ENCODE results near the gene DDX60. TPM values are rescaled to one million over a fixed set of nuclear protein-coding genes. Genes with fewer than 3 reads are reported as not detected.

The DDX60 gene
- total and polyA plus RNA-seq, 2 donors (not counting 3 experiments of a cell fraction or from before 2014, with no cell fraction given), result 3.8 to 9.3 TPM

DNA sequence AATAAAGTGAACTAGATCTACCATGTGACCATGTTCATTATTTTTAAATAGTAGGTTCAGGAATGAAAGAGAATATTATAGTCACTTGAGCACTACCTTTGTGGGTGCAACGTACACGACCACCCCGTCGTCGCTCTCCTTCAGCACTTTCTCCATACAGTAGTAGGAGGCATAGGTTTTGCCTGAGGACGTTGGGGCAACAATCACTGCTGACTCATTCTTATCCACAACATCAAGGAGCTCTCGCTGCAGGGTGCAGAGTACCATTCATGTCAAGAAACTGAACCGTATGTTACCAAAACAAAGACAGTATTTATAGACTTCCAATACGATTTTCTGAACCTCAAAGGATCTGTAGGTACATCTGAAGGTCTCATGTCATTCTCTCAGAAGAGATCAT lies 44.7 kb downstream of the DDX60 start:
- TF ChIP-seq JUN (IDR thresholded peaks at IDR 0.05; ENCODE audit: borderline replicate concordance, insufficient read depth, insufficient read length, low read depth) (no peak), MYC (IDR thresholded peaks at IDR 0.05; ENCODE audit: low read depth, low read length) (no peak), GATA2 (IDR thresholded peaks at IDR 0.05; ENCODE audit: insufficient read depth, insufficient read length, low read depth, low read length) (no peak), POLR2AphosphoS5 (IDR thresholded peaks at IDR 0.05; ENCODE audit: insufficient read depth, low read depth, low read length) (no peak), EZH2 (IDR thresholded peaks at IDR 0.05; ENCODE audit: borderline replicate concordance, low read depth, low read length, severe bottlenecking) (no peak), POLR2A (IDR thresholded peaks at IDR 0.05; ENCODE audit: low read depth, low read length) (no peak), FOS (IDR thresholded peaks at IDR 0.05; ENCODE audit: borderline replicate concordance, insufficient read depth, low read length) (no peak)
- TF ChIP-seq, protein P1, sequence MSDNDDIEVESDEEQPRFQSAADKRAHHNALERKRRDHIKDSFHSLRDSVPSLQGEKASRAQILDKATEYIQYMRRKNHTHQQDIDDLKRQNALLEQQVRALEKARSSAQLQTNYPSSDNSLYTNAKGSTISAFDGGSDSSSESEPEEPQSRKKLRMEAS (IDR thresholded peaks at IDR 0.05; ENCODE audit: insufficient read depth, insufficient read length), result no peak
- TF ChIP-seq, protein P2, sequence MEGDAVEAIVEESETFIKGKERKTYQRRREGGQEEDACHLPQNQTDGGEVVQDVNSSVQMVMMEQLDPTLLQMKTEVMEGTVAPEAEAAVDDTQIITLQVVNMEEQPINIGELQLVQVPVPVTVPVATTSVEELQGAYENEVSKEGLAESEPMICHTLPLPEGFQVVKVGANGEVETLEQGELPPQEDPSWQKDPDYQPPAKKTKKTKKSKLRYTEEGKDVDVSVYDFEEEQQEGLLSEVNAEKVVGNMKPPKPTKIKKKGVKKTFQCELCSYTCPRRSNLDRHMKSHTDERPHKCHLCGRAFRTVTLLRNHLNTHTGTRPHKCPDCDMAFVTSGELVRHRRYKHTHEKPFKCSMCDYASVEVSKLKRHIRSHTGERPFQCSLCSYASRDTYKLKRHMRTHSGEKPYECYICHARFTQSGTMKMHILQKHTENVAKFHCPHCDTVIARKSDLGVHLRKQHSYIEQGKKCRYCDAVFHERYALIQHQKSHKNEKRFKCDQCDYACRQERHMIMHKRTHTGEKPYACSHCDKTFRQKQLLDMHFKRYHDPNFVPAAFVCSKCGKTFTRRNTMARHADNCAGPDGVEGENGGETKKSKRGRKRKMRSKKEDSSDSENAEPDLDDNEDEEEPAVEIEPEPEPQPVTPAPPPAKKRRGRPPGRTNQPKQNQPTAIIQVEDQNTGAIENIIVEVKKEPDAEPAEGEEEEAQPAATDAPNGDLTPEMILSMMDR (IDR thresholded peaks at IDR 0.05; ENCODE audit: extremely low read depth in 1 of 2, insufficient read depth in 1 of 2, low read depth in 1 of 2, low read length in 2 of 2), result no peak
- Histone ChIP-seq H3K4me3 (replicated peaks in 1 of 3; ENCODE audit: insufficient read depth in 1 of 3, low read depth in 1 of 3, low read length in 3 of 3) (no peak overlapping the region), H3K4me1 (ENCODE audit: control insufficient read depth, extremely low read depth, insufficient read depth, low read length) (peaks cover 3% of the 10 kb centered on the region), H3K9me1 (replicated peaks; ENCODE audit: control insufficient read depth, extremely low read depth, insufficient read depth, low read length) (no peaks in the 10 kb centered on the region), H3K36me3 (ENCODE audit: control insufficient read depth in 2 of 2, extremely low read depth in 1 of 2, insufficient read depth in 2 of 2, low read length in 2 of 2) (no peaks in the 10 kb centered on the region), H4K20me1 (replicated peaks; ENCODE audit: control insufficient read depth, extremely low read depth, insufficient read depth, low read length) (no peaks in the 10 kb centered on the region), H3K27me3 (ENCODE audit: control insufficient read depth in 2 of 2, insufficient read depth in 2 of 2, low read length in 2 of 2) (no peaks in the 10 kb centered on the region), H3K79me2 (ENCODE audit: control insufficient read depth, insufficient read depth, low read length) (no peaks in the 10 kb centered on the region), H3K27ac (ENCODE audit: insufficient read depth, low read depth, low read length) (no peak overlapping the region), H3K9ac (replicated peaks; ENCODE audit: extremely low read depth, insufficient read depth, low read length) (no peak overlapping the region), H3K9me3 (replicated peaks; ENCODE audit: control insufficient read depth, insufficient read depth, low read length) (no peaks in the 10 kb centered on the region), H2AFZ (ENCODE audit: low read depth, low read length) (no peak overlapping the region), H3K4me2 (ENCODE audit: insufficient read depth, low read length) (no peak overlapping the region)
- ChIA-PET POLR2A (no interaction called here), CTCF (interaction anchor here (1.2 kb wide), 1 partner anchor 8 kb away, joined by 3 read pairs; no protein-coding TSS in a partner anchor)
- intact Hi-C loops (cut with micrococcal nuclease), result no loop called here
- dilution Hi-C loops (cut with MboI; ENCODE audit: extremely low pct_ligation_motif_present, low sequenced_read_pairs), result no loop called here
- no TSS peak for BruUV-seq (replicated peaks)
- no peak for FAIRE-seq
- no peak for DNase-seq (ENCODE audit: low read depth, low spot score)

Data from endothelial cell of umbilical vein (primary cell).